ENCODE data around the gene IKZF3.
"Not testable (repeated sequence)": the region's sequence is repeated elsewhere in the genome, so short reads cannot be mapped to it uniquely, and the experiment has no call there.

The IKZF3 gene

DNA sequence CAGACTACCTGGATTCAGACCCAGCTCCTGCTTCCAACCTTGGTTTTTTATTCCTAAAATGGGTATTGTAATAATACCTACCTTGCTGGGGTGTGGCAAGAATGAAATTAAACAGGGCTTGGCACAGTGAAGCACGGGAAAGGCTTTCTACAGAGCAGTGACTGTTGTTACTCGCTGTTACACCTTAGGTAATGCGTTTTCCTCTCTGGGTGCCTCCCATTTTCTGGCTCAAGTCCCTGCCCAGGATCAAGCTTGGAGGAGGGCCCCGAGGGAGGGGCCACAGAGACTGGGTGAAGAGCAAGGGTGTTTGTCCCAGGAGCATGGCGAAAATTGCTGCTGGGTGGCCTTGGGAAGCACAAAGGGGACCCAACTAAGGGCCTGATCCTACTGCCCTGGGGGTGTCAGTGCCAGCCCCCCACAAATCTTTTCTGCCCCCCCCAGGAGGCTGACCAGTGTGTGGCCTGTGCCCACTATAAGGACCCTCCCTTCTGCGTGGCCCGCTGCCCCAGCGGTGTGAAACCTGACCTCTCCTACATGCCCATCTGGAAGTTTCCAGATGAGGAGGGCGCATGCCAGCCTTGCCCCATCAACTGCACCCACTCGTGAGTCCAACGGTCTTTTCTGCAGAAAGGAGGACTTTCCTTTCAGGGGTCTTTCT lies 147.1 kb downstream of the IKZF3 start:
- DNase-seq (ENCODE audit: low read depth in 2 of 2) = no peak

DNA sequence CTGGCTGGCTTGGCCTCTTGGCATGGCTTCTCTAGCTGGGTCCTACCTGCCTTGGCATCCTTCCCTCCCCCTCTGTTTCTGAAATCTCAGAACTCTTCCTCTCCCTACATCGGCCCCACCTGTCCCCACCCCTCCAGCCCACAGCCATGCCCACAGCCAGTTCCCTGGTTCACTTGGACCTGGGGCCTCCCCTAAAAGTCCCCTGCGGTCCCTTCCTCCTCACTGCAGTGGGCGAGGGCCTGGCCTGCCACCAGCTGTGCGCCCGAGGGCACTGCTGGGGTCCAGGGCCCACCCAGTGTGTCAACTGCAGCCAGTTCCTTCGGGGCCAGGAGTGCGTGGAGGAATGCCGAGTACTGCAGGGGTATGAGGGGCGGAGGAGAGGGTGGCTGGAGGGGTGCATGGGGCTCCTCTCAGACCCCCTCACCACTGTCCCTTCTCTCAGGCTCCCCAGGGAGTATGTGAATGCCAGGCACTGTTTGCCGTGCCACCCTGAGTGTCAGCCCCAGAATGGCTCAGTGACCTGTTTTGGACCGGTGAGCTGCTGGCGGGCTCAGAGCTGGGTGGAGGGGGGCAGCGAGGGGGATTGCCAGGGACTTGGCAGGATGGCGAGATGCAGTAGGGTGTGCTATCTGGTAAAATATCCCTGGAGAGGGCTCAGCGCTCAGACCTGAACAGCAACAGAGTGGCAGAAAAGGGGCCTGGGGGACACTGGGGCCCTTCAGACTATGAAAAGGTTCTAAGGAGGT lies 147.9 kb downstream of the IKZF3 start:
- no peak for DNase-seq (ENCODE audit: low read depth in 2 of 2)

DNA sequence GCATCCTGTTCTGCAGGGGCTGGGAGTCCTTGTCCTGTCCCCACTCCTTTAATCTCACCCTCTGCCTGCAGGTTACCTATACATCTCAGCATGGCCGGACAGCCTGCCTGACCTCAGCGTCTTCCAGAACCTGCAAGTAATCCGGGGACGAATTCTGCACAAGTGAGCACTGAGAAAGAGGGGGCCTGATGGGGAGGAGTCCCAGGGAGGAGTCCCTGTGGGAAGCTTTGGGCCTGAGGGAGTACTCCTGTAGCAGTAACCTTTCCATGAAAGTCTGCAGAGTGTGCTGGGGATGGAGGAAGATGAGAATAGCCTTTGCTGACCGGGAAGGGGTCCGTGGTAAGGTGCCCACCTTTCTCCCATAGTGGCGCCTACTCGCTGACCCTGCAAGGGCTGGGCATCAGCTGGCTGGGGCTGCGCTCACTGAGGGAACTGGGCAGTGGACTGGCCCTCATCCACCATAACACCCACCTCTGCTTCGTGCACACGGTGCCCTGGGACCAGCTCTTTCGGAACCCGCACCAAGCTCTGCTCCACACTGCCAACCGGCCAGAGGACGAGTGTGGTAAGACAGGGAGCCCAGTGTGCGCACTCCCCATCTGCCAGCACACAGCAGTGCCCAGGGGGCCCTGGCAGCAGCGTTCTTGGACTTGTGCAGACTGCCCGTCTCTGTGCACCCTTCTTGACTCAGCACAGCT lies 148.6 kb downstream of the IKZF3 start:
- no peak for DNase-seq (ENCODE audit: low read depth in 2 of 2)

DNA sequence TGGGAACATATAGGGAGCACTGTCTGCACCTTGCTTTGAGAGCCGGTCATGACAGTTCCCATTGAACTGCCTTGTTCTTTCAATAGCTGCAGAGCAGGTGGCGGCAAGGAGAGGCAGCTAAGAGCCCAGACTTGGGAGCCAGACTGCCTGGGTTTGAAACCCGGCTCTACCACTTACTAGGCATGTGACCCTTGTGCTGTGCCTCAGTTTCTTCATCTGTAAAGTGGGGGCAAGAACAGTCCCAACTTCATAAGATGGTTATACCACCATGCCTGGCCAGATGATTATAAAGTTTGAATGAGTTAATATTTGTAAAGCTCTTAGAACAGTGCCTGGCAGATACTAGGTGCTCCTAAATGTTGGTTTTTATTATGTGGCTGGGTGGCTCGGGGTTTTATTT lies 149.9 kb downstream of the IKZF3 start:
- no peak for DNase-seq (ENCODE audit: low read depth in 2 of 2)

- no peak for DNase-seq (ENCODE audit: low read depth in 2 of 2)
These were observed 152.3 kb downstream of the IKZF3 start for GRCh38 chr17:39711851-39712250.

- not testable (repeated sequence) for DNase-seq (ENCODE audit: low read depth in 2 of 2)
These were observed 153.0 kb downstream of the IKZF3 start for GRCh38 chr17:39711071-39711470.

- no peak for DNase-seq (ENCODE audit: low read depth in 2 of 2)
These were observed 153.8 kb downstream of the IKZF3 start for GRCh38 chr17:39709998-39710964.

DNA sequence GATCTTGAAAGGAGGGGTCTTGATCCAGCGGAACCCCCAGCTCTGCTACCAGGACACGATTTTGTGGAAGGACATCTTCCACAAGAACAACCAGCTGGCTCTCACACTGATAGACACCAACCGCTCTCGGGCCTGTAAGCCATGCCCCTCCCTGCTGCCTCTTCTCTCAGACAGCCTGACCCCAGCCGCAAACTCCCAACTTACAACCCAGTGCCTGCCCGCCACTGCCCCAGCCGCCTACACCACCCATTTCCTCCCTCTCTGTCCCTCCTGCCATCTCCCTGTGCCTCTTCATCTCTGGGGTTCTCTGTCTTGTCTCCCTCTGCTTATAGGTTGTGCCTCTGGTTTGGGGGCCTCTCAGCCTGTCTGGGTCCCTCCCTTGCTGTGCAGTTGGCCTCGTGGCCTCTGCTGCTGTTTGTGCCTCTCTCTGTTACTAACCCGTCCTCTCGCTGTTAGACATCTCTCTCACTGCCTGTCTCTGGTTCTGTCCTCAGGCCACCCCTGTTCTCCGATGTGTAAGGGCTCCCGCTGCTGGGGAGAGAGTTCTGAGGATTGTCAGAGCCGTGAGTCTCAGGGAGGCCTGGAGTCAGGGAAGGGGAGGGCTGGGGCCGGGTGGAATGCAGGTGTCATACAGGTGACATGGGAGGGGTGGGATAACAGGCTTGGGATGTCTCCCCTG lies 154.7 kb downstream of the IKZF3 start:
- DNase-seq (ENCODE audit: low read depth in 2 of 2) = no peak
